ENCODE measurements around the gene GRIP2.

- no peak for TF ChIP-seq CTCF (IDR thresholded peaks at IDR 0.05)
- no peak for TF ChIP-seq POLR2A (IDR thresholded peaks at IDR 0.05)
These were observed 77.4 kb downstream of the GRIP2 start for GRCh38 chr3:14462738-14463137.
